ENCODE measurements around the gene MOB3B. TPM values are rescaled to one million over a fixed set of nuclear protein-coding genes. Genes with fewer than 3 reads are reported as not detected.

MOB3B gene
- total RNA-seq, 2 donors from 2014 or later = 3.1 to 17.8 TPM

- Histone ChIP-seq H3K27me3 (replicated peaks; ENCODE audit: insufficient read depth) (no peaks in the 10 kb centered on the region), H3K27ac (no peak overlapping the region), H3K4me3 (no peak overlapping the region), H3K4me1 (replicated peaks) (no peaks in the 10 kb centered on the region), H3K36me3 (no peaks in the 10 kb centered on the region), H3K9me3 (no peaks in the 10 kb centered on the region)
- TF ChIP-seq POLR2AphosphoS5 (IDR thresholded peaks at IDR 0.05) (no peak), CTCF (IDR thresholded peaks at IDR 0.05) (no peak), POLR2A (IDR thresholded peaks at IDR 0.05) (no peak)
- no peak for DNase-seq (ENCODE audit: low spot score)
- intact Hi-C loops (cut with DNase I) = no loop called here
- WGBS = 78% methylated on average over 1 of the region's 1 CpG
These were observed 146.1 kb downstream of the MOB3B start for GRCh38 chr9:27383524-27383923.

- no peak overlapping the region for H3K4me3 ChIP-seq
- intact Hi-C loops (cut with DNase I) = no loop called here
- H3K36me3 ChIP-seq = no peaks in the 10 kb centered on the region
- H3K4me1 ChIP-seq (replicated peaks) = no peaks in the 10 kb centered on the region
- H3K27ac ChIP-seq = no peak overlapping the region
- H3K27me3 ChIP-seq (replicated peaks; ENCODE audit: insufficient read depth) = no peaks in the 10 kb centered on the region
- no peak for DNase-seq (ENCODE audit: low spot score)
- TF ChIP-seq CTCF (IDR thresholded peaks at IDR 0.05) (no peak), POLR2A (IDR thresholded peaks at IDR 0.05) (no peak), POLR2AphosphoS5 (IDR thresholded peaks at IDR 0.05) (no peak)
- no peaks in the 10 kb centered on the region for H3K9me3 ChIP-seq
- WGBS = 91% methylated on average over 2 of the region's 2 CpGs
These were observed 146.6 kb downstream of the MOB3B start for GRCh38 chr9:27382975-27383374.

- H3K27ac ChIP-seq = no peak overlapping the region
- intact Hi-C loops (cut with DNase I) = no loop called here
- no peaks in the 10 kb centered on the region for H3K27me3 ChIP-seq (replicated peaks; ENCODE audit: insufficient read depth)
- TF ChIP-seq POLR2A (IDR thresholded peaks at IDR 0.05) (no peak), CTCF (IDR thresholded peaks at IDR 0.05) (no peak), POLR2AphosphoS5 (IDR thresholded peaks at IDR 0.05) (no peak)
- no peaks in the 10 kb centered on the region for H3K9me3 ChIP-seq
- 79% methylated on average over 4 of the region's 4 CpGs for WGBS
- no peak overlapping the region for H3K4me3 ChIP-seq
- H3K36me3 ChIP-seq = no peaks in the 10 kb centered on the region
- no peaks in the 10 kb centered on the region for H3K4me1 ChIP-seq (replicated peaks)
- no peak for DNase-seq (ENCODE audit: low spot score)
These were observed 147.3 kb downstream of the MOB3B start for GRCh38 chr9:27382308-27382707.

GRCh38 chr9:27379311-27380251, 150.0 kb downstream of the MOB3B start:
- Histone ChIP-seq H3K4me1 (replicated peaks) (no peaks in the 10 kb centered on the region), H3K27me3 (replicated peaks; ENCODE audit: insufficient read depth) (no peaks in the 10 kb centered on the region), H3K4me3 (no peak overlapping the region), H3K27ac (no peak overlapping the region), H3K36me3 (no peaks in the 10 kb centered on the region), H3K9me3 (no peaks in the 10 kb centered on the region)
- no peak for DNase-seq (ENCODE audit: low spot score)
- intact Hi-C loops (cut with DNase I) = no loop called here
- TF ChIP-seq POLR2AphosphoS5 (IDR thresholded peaks at IDR 0.05) = no peak
- no peak for TF ChIP-seq CTCF (IDR thresholded peaks at IDR 0.05)
- TF ChIP-seq POLR2A (IDR thresholded peaks at IDR 0.05) = no peak
- WGBS = 64% methylated on average over 8 of the region's 8 CpGs
